Lung (tissue), 16 donors: ENCODE measurements around the gene MYORG. TPM values are rescaled to one million over a fixed set of nuclear protein-coding genes. Genes with fewer than 3 reads are reported as not detected.

Source experiments
- ATAC-seq: fragments of 200-7000 bp; cut with Tn5 transposase; one replicate; pipeline ENCODE4 v1.9.1; 2020; ENCODE audit warnings: moderate number of reproducible peaks; ENCODE audit not compliant: insufficient read depth, low FRiP score
- DNase-seq, 3 donors: peaks; one replicate each; pipeline ENCODE4 v3.0.0-alpha.2; 2013 to 2017
- H3K27ac ChIP-seq, 2 donors: one replicate each; pipeline ENCODE4 v1.5.1; 2013; ENCODE audit warnings: mild to moderate bottlenecking in 2 of 2, moderate library complexity in 2 of 2, control low read depth in 1 of 2, inconsistent platforms in 1 of 2, low read depth in 1 of 2, low read length in 1 of 2
- H3K27me3 ChIP-seq, 3 donors: one replicate each; pipeline ENCODE4 v1.5.1; 2013; ENCODE audit warnings: low read length in 2 of 3; ENCODE audit not compliant: control insufficient read depth in 3 of 3, insufficient read depth in 3 of 3
- H3K36me3 ChIP-seq, 4 donors: one replicate each; pipeline ENCODE4 v1.5.1; 2013; ENCODE audit warnings: low read length in 4 of 4, mild to moderate bottlenecking in 1 of 4, moderate library complexity in 1 of 4; ENCODE audit not compliant: control insufficient read depth in 4 of 4, insufficient read depth in 4 of 4
- H3K4me1 ChIP-seq, 5 donors: one replicate each; pipeline ENCODE4 v1.5.1; 2013; ENCODE audit warnings: low read length in 5 of 5, mild to moderate bottlenecking in 2 of 5, moderate library complexity in 1 of 5; ENCODE audit not compliant: control insufficient read depth in 5 of 5, insufficient read depth in 5 of 5
- H3K4me3 ChIP-seq: one replicate; pipeline ENCODE4 v1.5.1; 2013; ENCODE audit warnings: mild to moderate bottlenecking, control low read depth, moderate library complexity
- H3K9ac ChIP-seq, 2 donors: one replicate each; pipeline ENCODE4 v1.5.1; 2013; ENCODE audit warnings: low read length in 2 of 2, control low read depth in 1 of 2; ENCODE audit not compliant: insufficient read depth in 1 of 2
- H3K9me3 ChIP-seq, 4 donors: one replicate each; pipeline ENCODE4 v1.5.1; 2013; ENCODE audit warnings: low read length in 3 of 4, mild to moderate bottlenecking in 1 of 4, moderate library complexity in 1 of 4; ENCODE audit not compliant: control insufficient read depth in 4 of 4, insufficient read depth in 3 of 4
- WGBS, 2 donors: extraction: QIAGEN DNeasy Blood & Tissue Kit; methylation state at CpG; one replicate each; pipeline ENCODE4 v1.1.7; 2013; 5-methylcytosine and 5-hydroxymethylcytosine counted together
- long read RNA-seq, 5 donors: transcript quantifications; one replicate each; lab custom pipeline, GENCODE V29; 2026
- polyA plus RNA-seq, 2 donors: library from polyadenylated mRNA; stranded (reverse); fragments of 200-250 nt; gene quantifications; one replicate each; pipeline ENCODE4 v1.2.1, GENCODE V29; 2013
- total RNA-seq, 2 donors: library from RNA; depleted of rRNA in 1 of 2; stranded (reverse); fragments of >200 nt in 1 of 2; gene quantifications; one replicate each; pipeline ENCODE4 v1.2.1, GENCODE V29; 2014 to 2021
- TF ChIP-seq, protein P1 (sequence below): IDR thresholded peaks from 2 replicates; pipeline ENCODE4 v1.5.1; 2012; ENCODE audit warnings: mild to moderate bottlenecking; ENCODE audit errors: control extremely low read depth, extremely low read depth
- donor health status: control.
- donor health status: control.
- donor health status: Bipolar disorder and iron deficiency.
- donor health status: healthy.
- donor health status: DM: yes; HTN: yes; CAD: no.

Gene MYORG
- 10 to 100 TPM in 1 of 2 donors, 1 to 10 TPM in 1; 6.6 to 12.2 TPM for total RNA-seq
- 1 to 10 TPM; 1.4 to 3.1 TPM for polyA plus RNA-seq
- long read RNA-seq, donor 1, full-length matches to known transcripts = 3 of 3 reads
- long read RNA-seq, donor 1, partial matches to known transcripts = 0 of 3 reads
- long read RNA-seq, donor 1, other reads (novel, unspliced or antisense) = 0 of 3 reads
- long read RNA-seq, donor 2, full-length matches to known transcripts = 2 of 2 reads
- long read RNA-seq, donor 2, partial matches to known transcripts = 0 of 2 reads
- long read RNA-seq, donor 2, other reads (novel, unspliced or antisense) = 0 of 2 reads
- long read RNA-seq, donor 3, full-length matches to known transcripts = 2 of 2 reads
- long read RNA-seq, donor 3, partial matches to known transcripts = 0 of 2 reads
- long read RNA-seq, donor 3, other reads (novel, unspliced or antisense) = 0 of 2 reads
- long read RNA-seq, donor 4, full-length matches to known transcripts = 1 of 1 reads
- long read RNA-seq, donor 4, partial matches to known transcripts = 0 of 1 reads
- long read RNA-seq, donor 4, other reads (novel, unspliced or antisense) = 0 of 1 reads
- long read RNA-seq, donor 5, full-length matches to known transcripts = 1 of 1 reads
- long read RNA-seq, donor 5, partial matches to known transcripts = 0 of 1 reads
- long read RNA-seq, donor 5, other reads (novel, unspliced or antisense) = 0 of 1 reads

DNA sequence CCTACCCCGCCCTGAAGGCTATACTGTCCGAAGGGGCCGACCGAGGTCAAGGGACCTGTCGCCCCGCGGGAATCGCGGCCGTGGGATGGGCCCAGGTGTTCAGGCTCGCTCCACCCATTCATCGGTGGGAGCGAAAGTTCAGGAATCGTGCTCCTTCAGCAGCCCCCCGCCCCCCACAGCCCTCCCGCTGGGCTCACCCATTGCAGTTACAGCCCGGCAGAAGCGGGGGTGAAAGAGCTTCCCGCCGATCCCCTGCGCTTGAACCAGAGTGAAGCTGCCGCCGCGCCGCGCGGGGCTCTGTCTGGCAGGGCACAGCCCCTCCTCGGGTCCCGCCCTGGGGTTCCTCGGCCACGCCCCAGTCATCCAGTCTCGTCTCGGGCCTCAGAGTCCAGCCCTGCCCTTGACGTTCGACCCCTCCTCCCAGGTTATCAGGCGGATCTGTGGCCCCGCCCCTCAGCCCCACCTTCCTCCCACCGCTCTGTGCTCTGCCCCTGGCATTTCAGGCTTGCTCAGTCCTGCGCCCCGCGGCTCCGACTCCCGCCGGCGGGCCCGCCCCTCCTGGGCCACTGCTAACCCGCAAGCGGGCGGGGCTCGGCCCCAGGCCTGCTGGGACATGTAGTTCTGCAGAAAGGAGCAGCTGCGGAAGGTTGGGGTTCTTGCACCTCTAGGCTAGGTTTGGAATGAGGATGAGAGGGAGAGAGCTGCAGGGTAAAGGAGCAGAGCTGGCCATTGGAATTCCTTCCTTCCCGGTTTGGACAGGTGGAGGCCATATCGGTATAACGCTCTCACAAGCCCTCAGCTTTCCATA is at the start of gene MYORG:
Gene MYORG, minus strand, starts transcription at position 303 of the 808 bp plus-strand sequence. CDS start 3,955 bp downstream, outside the sequence.
- DNase-seq (peak; percentile 81 to 91 (median 90)), ATAC-seq (peak; percentile 82)
- TF ChIP-seq, protein P1, sequence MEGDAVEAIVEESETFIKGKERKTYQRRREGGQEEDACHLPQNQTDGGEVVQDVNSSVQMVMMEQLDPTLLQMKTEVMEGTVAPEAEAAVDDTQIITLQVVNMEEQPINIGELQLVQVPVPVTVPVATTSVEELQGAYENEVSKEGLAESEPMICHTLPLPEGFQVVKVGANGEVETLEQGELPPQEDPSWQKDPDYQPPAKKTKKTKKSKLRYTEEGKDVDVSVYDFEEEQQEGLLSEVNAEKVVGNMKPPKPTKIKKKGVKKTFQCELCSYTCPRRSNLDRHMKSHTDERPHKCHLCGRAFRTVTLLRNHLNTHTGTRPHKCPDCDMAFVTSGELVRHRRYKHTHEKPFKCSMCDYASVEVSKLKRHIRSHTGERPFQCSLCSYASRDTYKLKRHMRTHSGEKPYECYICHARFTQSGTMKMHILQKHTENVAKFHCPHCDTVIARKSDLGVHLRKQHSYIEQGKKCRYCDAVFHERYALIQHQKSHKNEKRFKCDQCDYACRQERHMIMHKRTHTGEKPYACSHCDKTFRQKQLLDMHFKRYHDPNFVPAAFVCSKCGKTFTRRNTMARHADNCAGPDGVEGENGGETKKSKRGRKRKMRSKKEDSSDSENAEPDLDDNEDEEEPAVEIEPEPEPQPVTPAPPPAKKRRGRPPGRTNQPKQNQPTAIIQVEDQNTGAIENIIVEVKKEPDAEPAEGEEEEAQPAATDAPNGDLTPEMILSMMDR = no peak
- peaks cover 2 to 32% (median 6%) of the 10 kb centered on the region in 5 donors for H3K4me1 ChIP-seq
- peak within 1 kb of the TSS; percentile 14 to 17 for H3K9ac ChIP-seq
- H3K36me3 ChIP-seq = no peaks in the 10 kb centered on the region
- WGBS, 2 donors = 1% methylated on average over 48 to 54 of the region's 54 CpGs
- H3K27me3 ChIP-seq = peaks cover 0 to 51% (median 40%) of the 10 kb centered on the region in 3 donors
- H3K4me3 ChIP-seq = peak within 1 kb of the TSS; percentile 40
- H3K9me3 ChIP-seq = peaks cover 0 to 4% (median 0%) of the 10 kb centered on the region in 4 donors
- peak within 1 kb of the TSS; percentile 40 to 73 for H3K27ac ChIP-seq

DNA sequence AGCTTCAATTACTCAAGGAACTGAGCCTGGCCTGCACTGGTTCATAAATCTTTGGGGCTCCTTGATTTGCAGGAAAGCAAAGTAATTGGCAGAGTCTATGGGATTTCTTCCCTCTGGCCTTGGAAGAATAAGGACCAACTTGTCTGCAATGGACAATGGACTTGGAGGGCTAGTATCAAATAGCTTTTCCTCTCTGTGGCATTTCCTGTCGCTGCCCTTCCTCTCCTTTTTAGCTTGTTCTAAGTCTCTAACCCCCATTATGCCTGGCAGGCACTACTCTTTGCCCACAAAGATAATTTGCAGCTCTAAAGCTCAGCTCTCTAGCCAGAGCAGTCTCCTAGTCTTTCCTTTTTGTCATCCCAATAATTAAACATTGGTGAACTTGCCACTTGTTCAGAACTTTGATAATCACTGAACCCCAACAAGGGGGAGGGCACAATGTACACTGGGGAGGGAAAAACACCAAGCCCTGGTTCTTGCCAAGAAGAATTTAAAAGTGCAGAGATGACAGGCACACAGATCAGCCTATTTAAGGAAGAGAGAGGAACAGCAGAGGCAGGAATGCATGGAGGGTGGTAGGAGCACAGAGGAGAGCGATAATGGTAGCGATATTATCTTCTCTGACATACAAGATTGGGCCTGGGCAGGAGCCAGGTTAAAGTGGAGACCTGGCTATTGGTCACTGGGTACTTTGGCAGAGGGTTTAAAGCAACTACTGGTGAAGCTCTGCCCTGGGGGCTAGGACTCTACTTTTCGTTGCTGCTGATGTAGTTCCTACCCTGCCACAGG is 43.2 kb upstream of the MYORG start:
- DNase-seq = no peak
- WGBS, 2 donors = 84 to 86% methylated on average over 4 of the region's 4 CpGs
- no peak overlapping the region for H3K4me3 ChIP-seq
- H3K27me3 ChIP-seq = no peaks in the 10 kb centered on the region
- ATAC-seq = no peak
- H3K4me1 ChIP-seq = peaks cover 0 to 3% (median 0%) of the 10 kb centered on the region in 5 donors
- H3K27ac ChIP-seq = no peak overlapping the region
- no peak overlapping the region for H3K9ac ChIP-seq
- TF ChIP-seq, protein P1 = no peak
- H3K36me3 ChIP-seq = peaks cover 0 to 2% (median 0%) of the 10 kb centered on the region in 4 donors
- no peaks in the 10 kb centered on the region for H3K9me3 ChIP-seq

DNA sequence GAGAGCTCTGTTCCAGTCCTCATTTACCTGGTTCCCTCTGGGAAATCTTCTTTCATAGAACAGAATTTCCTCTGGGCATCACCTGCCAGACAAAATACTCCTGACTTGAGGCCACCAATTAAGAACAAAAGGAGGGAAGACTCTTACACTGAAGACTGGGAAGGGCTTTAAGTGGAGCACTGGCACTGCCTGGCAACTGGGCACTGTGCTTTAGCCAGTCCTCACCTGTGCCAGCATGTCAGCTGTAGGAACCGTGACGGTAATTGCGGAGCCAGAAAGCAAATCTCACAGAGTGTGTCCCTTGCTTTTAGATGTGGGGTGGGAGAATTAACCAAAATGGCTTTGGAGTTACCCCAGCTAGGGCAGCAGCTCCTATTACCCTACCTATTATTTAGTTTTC is 41.0 kb upstream of the MYORG start:
- no peaks in the 10 kb centered on the region for H3K27me3 ChIP-seq
- H3K4me1 ChIP-seq = peaks cover 0 to 3% (median 0%) of the 10 kb centered on the region in 5 donors
- no peak for DNase-seq
- no peak overlapping the region for H3K4me3 ChIP-seq
- TF ChIP-seq, protein P1 = no peak
- no peak overlapping the region for H3K27ac ChIP-seq
- no peak overlapping the region for H3K9ac ChIP-seq
- WGBS, 2 donors = 97 to 98% methylated on average over 3 of the region's 3 CpGs
- peaks cover 0 to 2% (median 0%) of the 10 kb centered on the region in 4 donors for H3K36me3 ChIP-seq
- ATAC-seq = no peak
- no peaks in the 10 kb centered on the region for H3K9me3 ChIP-seq
